HFF-Myc (cell line): ENCODE data around the gene DDC.

Source experiments
- DNase-seq: peaks from one replicate; pipeline ENCODE4 v3.0.0-alpha.2; 2011; ENCODE audit warnings: low read depth; ENCODE audit errors: extremely low read depth
- H3K4me3 ChIP-seq: replicated peaks from 2 replicates; pipeline ENCODE4 v1.5.1; 2011; ENCODE audit warnings: low read depth, mild to moderate bottlenecking, control low read depth, low read length
- CTCF ChIP-seq: IDR thresholded peaks from 2 replicates; pipeline ENCODE4 v1.5.1; 2012; ENCODE audit warnings: mild to moderate bottlenecking, low read depth, low read length, control low read depth; ENCODE audit errors: missing control alignments

The DDC gene

DNA sequence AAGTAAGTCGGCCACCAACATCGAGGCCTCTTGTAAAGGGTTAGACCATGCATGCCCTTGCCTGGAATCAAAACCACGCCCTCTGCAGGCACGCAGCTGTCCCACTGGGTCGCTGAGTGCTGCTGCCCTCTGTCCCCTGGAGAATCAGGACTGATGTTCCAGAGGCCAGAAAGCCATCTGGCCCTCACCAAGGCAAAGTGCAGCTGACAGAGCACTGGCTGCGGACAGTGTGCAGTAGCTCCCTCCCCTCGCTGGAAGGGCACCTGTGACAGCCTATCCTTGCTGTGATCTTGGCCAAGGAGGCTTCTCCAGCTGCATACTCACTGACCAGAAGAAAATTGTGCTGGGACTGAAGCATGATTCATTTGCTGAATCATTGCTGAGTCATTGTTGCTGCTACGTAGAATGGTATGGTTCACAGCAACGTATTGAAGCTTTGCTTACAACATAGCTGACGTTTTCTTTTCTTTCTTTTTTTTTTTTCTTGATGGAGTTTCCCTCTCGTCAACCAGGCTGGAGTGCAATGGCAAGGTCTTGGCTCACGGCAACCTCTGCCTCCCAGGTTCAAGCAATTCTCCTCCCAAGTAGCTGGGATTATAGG, 30.4 kb downstream of the DDC start:
- TF ChIP-seq CTCF: no peak
- DNase-seq: peak; percentile 95
- no peak overlapping the region for H3K4me3 ChIP-seq

DNA sequence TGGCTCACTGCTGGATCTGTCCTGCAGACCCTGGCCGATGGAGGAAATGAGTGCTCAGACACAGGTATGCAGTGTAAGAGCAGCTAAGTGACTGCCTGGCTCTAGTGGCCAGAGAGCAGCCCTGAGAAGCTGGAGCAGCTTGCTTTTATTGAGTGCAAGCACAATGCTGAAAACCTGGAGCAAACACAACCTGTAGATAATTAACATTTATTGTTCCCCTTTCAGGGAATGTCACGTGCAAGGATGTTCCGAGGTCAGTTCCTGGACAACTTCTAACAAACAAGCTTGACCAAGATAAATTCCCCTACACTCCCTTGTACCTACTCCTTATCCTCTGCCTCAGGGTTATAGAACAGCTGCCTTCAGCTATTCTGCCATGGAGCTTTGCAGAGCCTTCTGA, 31.3 kb downstream of the DDC start:
- H3K4me3 ChIP-seq: no peak overlapping the region
- TF ChIP-seq CTCF: no peak
- DNase-seq: no peak

- DNase-seq: no peak
- H3K4me3 ChIP-seq: no peak overlapping the region
- TF ChIP-seq CTCF: no peak
Measured at GRCh38 chr7:50531928-50532327, 33.3 kb downstream of the DDC start.

DNA sequence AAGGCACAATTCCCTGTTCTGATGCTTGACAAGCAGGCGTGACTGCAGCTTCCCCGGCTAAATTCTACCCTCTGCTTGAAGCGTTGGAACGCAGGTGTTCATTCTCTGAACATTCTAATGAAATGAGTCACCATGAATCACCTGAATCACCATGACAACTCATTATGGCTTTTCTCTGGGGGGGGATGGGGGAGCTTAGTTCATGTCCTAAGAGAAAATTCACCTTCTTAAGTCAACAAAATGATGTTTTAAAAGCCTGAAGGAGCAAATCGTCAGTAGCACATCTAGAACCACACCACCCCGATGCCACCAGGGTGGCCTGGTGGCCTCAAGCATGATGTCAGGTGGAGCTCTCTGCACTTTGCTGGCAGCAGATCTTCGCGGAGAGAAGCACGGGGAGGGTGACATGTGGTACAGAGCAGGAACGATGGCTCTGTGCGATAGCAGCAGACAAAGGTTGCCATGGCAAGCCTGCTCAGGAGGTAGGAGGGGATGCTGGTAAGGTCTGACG, 33.7 kb downstream of the DDC start:
- DNase-seq: no peak
- no peak for TF ChIP-seq CTCF
- H3K4me3 ChIP-seq: no peak overlapping the region

- no peak for DNase-seq
- no peak for TF ChIP-seq CTCF
- no peak overlapping the region for H3K4me3 ChIP-seq
Measured at GRCh38 chr7:50530766-50531165, 34.4 kb downstream of the DDC start.

GRCh38 chr7:50529093-50529862, 35.9 kb downstream of the DDC start:
- DNase-seq: no peak
- H3K4me3 ChIP-seq: no peak overlapping the region
- TF ChIP-seq CTCF: no peak
